ENCODE results near the gene SERPINB11.
"Not testable (repeated sequence)": the region's sequence is repeated elsewhere in the genome, so short reads cannot be mapped to it uniquely, and the experiment has no call there.

The SERPINB11 gene

GRCh38 chr18:63730773-63731172, 28.0 kb downstream of the SERPINB11 start:
- DNase-seq (ENCODE audit: low read depth in 2 of 2): no peak

- no peak for DNase-seq (ENCODE audit: low read depth in 2 of 2)
Observed at GRCh38 chr18:63731215-63731614, 28.5 kb downstream of the SERPINB11 start.

- DNase-seq (ENCODE audit: low read depth in 2 of 2): no peak
Observed at GRCh38 chr18:63736876-63737275, 34.1 kb downstream of the SERPINB11 start.

- no peak for DNase-seq (ENCODE audit: low read depth in 2 of 2)
Observed at GRCh38 chr18:63741769-63742168, 39.0 kb downstream of the SERPINB11 start.

GRCh38 chr18:63747006-63747405, 44.2 kb downstream of the SERPINB11 start:
- DNase-seq (ENCODE audit: low read depth in 2 of 2): no peak

- no peak for DNase-seq (ENCODE audit: low read depth in 2 of 2)
Observed at GRCh38 chr18:63749489-63749888, 46.7 kb downstream of the SERPINB11 start.

GRCh38 chr18:63752636-63753035, 49.9 kb downstream of the SERPINB11 start:
- no peak for DNase-seq (ENCODE audit: low read depth in 2 of 2)

- no peak for DNase-seq (ENCODE audit: low read depth in 2 of 2)
Observed at GRCh38 chr18:63753676-63754075, 50.9 kb downstream of the SERPINB11 start.

GRCh38 chr18:63757541-63757940, 54.8 kb downstream of the SERPINB11 start:
- no peak for DNase-seq (ENCODE audit: low read depth in 2 of 2)

GRCh38 chr18:63758615-63759240, 56.0 kb downstream of the SERPINB11 start:
- DNase-seq (ENCODE audit: low read depth in 2 of 2): no peak

- not testable (repeated sequence) for DNase-seq (ENCODE audit: low read depth in 2 of 2)
Observed at GRCh38 chr18:63759786-63760185, 57.0 kb downstream of the SERPINB11 start.

- no peak for DNase-seq (ENCODE audit: low read depth in 2 of 2)
Observed at GRCh38 chr18:63762518-63762917, 59.8 kb downstream of the SERPINB11 start.

- no peak for DNase-seq (ENCODE audit: low read depth in 2 of 2)
Observed at GRCh38 chr18:63763831-63764600, 61.3 kb downstream of the SERPINB11 start.

GRCh38 chr18:63765837-63766236, 63.1 kb downstream of the SERPINB11 start:
- DNase-seq (ENCODE audit: low read depth in 2 of 2): no peak

All from activated CD8-positive, alpha-beta memory T cell treated with anti-CD3 and anti-CD28 coated beads for 4 hours (primary cell).